AG08395 (cell line): ENCODE measurements around the gene ASXL1.
"Not testable (repeated sequence)": the region's sequence is repeated elsewhere in the genome, so short reads cannot be mapped to it uniquely, and the experiment has no call there.

Source experiments
- DNase-seq: peaks from one replicate; pipeline ENCODE4 v3.0.0; 2012; ENCODE audit warnings: mixed read lengths, low spot score

Gene ASXL1

DNA sequence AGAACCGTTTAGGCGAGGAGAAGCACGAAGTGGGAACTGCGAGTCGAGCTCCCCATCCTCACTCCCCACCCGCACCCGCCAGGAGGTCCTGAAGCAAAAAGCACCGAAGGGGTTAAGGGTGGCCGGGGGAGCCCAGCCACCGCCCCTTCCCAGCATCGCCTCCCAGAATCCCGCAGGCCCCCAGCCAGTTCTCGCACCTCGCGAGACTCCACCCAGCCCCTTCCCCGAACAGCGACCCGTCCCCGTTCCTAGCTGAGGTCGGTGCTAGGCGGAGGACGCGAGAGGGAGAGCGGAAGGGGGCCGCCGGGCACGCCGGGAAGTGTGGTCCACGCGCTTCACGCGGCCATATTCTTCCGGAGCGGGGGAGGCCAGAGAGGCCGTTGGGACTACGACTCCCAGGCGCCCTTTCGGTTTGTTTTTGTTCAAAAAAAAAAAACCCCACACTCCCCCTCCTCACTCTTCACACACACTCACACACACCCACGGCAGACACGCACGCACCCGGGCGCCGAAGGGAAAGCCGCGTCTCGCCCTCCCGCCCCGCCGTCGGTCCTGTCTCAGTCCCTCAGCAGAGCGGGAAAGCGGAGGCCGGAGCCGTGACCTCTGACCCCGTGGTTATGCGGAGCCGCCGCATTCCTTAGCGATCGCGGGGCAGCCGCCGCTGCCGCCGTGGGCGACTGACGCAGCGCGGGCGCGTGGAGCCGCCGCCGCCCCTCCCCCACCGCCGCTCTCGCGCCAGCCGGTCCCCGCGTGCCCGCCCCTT is at the start of gene ASXL1:
Gene ASXL1 (plus strand): TSS at position 463 of the 763 bp plus-strand sequence. CDS start 445 bp downstream, outside the sequence.
- peak; percentile 89 for DNase-seq

DNA sequence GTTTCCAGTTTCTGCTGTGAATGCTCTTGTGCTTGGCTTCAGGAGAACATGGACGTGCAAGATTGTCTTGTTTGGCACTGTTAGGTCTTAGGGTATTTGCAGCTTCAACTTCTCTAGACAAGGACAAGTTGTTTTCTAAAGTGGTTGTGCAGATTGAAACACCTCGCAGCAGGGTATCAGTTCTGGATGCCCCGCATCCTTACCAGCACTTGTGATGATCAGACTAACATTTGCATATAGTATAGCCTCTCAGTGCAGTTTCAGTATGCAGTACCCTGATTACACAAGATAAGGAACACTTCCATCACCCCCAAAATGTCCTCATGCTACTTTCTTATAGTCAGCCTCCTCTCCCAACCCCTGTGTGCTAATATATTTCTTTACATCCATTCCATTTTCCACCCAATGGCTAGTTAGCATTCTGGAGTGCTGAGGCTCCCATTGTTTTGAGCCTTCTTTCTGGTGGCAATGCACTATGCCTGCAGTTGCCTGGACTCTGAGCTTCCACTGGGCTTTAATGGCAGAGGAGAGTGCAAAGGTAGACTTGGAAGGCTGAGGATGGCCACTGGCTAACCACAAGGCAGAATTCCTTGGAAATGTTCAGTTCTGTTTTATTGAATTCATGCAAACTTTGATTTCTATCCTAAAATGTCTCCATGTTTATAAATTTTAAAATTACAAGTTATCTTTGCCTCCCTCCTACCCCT is 45.3 kb upstream of the ASXL1 start:
- no peak for DNase-seq

DNA sequence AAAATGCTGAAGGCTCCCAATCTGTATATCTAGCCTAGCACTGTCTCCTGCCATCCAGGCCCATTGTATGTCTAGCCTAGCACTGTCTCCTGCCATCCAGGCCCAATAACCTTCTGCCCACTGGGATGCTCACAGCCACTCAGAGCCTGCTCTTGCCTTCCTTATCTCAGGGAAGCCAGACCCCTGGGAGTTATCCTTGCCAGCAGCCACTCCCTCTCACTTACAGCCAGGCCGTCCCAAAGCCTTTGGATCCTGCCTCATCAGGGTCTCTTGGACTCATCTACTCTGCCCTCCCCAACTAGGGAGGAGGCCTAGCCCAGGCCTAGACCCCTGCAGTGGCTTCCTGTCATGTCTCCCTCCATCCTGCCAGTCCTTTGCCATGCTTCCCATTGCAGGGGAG is 43.4 kb upstream of the ASXL1 start:
- no peak for DNase-seq

DNA sequence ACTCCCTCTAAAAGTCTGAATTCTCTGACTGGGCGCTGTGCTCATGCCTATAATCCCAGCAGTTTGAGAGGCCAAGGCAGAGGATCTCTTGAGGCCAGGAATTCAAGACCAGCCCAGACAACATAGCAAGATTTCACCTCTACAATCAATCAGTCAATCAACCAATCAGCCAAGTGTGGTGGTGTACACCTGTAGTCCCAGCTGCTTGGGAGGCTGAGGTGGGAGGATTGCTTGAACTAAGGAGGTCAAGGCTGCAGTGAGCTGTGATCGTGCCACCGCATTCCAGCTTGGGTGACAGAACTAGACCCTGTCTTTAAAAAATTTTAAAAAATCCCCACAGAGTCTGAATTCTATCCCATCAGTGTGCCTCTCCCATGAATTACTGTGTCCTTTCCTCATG is 42.7 kb upstream of the ASXL1 start:
- no peak for DNase-seq

DNA sequence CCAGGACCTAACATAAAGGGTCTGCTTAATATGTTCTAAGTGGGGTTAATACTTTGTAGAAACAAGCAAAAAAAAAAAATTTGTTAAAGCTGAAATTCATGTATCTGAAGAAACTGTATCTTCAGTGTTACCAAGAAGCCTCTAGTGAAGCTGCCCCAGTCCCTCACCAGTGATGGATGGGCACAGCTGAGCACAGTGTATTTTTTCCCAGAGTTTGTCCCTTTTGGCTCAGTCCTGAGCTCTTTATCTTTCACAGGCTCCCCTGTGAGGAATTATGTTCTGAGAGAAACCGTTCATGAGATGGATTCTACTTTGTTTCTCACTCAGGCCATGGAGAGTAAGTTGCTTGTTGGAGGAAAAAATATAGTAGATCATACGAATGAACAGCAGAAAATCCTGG is 42.2 kb upstream of the ASXL1 start:
- DNase-seq = no peak

DNA sequence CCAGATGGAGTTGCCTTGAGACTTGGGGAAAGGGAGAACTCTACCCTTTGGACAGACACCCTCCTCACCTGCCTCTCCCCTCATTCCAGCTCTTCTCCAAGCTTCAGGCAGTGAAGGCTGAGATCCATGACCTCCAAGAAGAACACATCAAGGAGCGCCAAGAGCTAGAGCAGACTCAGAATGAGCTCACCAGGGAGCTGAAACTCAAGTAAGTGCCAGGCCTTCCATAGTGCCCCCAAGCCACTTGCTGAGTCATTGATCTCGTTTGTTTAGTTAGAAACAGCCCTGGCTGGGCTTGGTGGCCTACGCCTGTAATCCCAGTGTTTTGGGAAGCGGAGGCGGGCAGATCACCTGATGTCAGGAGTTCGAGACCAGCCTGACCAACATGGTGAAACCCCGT is 41.5 kb upstream of the ASXL1 start:
- peak; percentile 17 for DNase-seq

DNA sequence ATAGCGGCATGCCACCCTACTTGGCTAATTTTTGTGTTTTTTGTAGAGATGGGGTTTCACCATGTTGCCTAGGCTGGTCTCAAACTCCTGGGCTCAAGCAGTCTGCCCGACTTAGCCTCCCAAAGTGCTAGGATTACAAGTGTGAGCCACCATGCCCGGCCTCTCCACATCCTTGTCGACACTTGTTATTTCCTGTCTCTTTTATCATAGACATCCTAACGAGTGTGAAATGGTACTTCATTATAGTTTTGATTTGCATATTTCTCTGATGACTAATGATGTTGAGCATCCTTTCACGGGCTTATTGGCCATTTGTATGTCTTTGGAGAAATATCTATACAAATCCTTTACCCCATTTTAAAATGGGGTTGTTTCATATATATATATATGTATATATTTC is 39.0 kb upstream of the ASXL1 start:
- DNase-seq = no peak

DNA sequence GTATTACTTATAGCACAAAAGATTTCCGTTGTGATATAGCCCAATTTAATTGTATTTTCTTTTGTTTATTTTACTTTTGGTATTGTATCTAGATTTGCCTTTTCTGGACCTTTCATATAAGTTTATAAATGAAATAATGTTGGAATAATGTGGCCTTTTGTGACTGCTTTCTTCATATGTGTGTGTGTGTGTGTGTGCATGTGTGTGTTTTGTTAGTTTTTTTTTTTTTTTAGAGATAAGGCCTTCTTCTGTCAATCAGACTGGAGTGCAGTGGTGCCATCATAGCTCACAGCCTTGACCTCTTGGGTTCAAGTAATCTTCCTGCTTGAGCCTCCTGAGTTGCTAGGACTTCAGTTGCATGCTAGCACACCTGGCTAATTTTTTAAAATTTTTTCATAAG is 37.8 kb upstream of the ASXL1 start:
- no peak for DNase-seq

DNA sequence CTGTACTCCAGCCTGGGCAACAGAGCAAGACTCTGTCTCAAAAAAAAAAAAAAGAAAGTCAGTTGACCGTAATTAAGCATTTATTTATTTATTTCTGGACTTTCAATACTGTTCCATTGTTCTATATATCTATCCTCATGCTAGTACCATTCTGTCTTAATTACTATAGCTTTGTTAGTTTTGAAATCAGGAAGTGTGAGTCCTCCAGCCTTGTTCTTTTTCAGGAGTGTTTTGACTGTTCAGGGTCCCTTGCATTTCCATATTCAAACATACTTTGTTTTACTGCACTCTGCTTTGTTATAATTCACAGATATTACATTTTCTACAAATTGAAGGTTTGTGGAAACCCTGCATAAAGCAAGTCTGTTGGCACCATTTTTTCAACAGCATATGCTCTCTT is 36.7 kb upstream of the ASXL1 start:
- no peak for DNase-seq

DNA sequence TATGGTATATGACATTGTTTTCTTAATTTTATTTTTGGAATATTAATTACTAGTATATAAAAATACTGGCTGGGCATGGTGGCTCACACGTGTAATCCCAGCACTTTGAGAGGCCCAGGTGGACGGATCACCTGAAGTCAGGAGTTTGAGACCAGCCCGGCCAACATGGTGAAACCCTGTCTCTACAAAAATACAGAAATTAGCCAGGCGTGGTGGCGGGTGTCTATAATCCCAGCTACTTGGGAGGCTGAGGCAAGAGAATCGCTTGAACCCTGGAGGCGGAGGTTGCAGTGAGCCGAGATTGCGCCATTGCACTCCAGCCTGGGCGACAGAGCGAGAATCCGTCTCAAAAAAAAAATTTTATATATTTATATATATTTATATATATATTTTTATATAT is 35.9 kb upstream of the ASXL1 start:
- DNase-seq = not testable (repeated sequence)

DNA sequence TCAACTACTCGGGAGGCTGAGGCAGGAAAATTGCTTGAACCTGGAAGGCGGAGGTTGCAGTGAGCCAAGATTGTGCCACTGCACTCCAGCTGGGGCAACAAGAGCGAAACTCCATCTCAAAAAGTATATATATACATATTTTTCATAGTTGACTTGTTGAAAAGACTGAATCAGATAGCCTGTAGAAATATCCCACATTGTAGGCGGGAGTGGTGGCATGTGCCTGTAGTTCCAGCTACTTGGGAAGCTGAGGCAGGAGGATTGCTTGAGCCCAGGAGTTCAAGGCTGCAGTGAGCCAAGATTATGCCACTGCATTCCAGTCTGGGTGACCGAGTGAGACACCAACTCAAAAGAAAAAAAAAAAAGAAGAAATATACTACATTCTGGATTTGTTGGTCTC is 34.4 kb upstream of the ASXL1 start:
- not testable (repeated sequence) for DNase-seq

DNA sequence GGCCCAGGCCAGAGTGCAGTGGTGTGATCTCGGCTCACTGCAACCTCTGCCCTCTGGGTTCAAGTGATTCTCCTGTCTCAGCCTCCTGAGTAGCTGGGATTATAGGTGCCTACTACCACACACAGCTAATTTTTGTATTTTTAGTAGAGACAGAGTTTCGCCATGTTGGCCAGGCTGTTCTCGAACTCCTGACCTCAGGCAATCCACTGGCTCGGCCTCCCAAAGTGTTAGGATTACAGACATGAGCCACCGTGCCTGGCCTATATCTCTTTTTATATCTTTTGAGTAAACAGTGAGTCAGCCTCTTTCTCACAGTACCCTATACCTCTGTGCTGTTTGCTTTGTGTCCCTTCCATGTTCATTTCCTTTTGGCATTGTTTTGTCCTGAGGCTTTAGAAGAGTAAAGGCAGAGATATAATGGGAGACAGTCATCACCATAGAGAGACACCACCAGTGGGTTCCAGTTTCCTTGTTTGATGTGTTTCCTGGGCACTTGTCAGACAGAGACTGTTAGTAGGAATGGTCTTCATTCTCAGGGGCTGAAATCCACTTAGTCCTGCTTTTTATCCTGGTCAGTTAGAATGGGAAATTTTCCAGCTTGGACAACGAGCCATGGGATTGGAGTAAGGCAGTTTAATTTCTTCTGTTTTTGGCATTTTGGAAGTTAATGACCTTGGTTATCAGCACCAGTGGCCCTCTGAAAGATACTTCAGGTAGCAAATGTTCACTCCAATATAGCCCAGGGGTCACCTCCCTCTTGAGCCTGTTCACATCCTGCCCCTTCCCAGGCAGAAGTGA is 32.2 kb upstream of the ASXL1 start:
- DNase-seq = no peak

DNA sequence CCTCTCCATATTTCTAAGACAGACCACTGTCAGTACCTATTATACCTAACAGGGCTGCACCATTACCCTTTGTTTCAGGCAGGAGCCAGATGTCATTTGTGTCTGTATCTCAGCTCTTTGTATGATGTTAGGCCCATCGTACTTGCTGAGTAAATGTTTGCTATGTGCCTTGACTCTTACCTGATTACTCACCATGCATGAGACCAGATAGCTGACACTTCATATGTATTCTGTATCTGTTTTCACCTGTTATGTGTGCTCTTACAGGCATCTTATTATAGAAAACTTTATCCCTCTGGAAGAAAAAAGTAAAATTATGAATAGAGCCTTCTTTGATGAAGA is 31.7 kb upstream of the ASXL1 start:
- DNase-seq = no peak

DNA sequence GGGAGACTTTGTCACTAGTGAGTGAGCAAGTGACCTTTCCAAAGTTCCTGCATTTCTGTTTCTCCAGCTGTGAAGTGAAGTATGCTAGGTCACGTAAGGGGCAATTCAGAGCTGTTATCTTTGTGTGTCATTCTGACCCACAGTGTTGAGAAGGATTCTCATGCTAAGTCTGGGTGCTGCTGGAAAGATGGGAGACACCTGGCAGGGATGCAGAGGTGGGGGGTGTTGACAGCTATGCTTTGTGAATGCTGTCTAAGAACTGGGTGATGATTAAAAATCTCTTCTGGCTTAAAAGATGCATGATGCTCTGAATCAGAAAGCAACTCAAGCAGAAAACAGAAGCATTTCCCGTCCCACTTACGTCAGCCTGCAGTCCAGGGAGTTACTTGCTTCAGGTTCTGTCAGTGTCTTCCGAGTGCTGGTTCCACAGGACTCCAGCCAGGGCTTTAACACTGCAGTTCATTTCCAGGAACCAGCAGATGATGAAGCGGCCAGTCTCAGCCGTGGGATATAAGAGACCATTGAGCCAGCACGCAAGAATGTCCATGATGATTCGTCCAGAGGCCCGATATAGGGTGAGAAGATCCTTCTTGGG is 30.9 kb upstream of the ASXL1 start:
- DNase-seq = no peak

DNA sequence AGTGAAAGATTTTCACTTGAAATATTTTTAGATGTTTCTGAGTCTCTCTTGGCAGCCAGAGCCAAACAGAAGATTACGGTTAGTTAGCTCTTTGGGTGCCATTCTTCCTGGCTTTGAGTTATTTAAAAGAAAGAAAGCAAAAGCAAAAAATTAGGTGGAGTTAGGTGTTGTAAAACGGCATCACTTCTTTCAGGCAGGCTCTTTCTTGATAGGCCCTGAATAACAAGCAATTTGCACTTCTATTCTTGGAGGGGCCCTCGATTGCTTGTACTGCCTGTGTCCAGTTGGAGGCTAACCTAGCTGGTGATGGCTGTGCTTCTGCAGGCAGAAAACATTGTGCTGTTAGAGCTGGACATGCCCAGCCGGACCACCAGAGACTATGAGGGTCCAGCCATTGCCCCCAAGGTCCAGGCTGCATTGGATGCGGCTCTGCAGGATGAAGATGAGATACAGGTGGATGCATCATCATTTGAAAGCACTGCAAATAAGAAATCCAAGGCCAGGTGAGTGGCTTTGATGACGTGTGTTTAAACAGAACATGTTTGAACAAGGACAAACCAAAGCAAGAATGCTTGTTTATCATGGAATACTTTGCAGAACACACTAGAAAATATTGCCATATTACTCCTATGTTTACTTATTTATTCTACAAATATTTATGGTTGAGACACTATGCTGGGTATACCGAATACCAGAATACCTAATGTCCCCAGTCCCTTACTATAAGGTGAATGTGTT is 28.1 kb upstream of the ASXL1 start:
- no peak for DNase-seq

DNA sequence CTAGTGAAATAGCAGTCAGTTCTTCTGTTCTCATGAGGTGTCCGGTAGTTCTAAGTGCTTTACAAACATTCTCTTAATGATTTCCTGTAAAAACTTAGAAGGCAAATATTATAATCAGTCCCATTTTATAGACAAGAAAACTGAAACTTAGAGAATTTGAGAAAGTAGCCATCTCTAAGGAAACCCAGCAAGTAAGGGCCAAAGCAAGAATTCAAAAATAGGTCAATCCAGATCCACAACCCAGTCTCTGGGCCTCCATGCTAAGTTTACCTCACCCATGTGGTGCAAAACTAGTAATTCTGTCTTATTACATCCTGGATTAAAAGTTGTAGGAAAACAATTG is 27.6 kb upstream of the ASXL1 start:
- DNase-seq = no peak

DNA sequence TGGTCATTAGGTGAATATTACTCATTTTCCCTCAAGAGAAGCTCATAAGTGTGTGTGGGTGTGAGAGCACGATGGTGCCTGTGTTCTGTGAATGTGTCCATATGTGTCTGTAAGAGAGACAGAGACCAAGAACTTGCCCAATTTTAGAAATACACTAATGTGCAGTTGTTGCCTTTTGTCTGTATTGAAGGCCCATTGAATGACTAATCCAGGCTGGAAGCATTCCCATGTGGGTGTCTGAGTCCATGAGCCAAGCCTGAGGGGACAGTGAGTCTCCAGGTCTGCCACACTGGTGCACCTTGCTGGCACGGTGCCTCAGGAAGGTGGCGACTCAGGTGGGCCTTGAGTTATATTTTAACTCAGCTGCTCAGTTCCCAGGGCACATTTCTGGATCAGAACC is 25.5 kb upstream of the ASXL1 start:
- peak; percentile 22 for DNase-seq

DNA sequence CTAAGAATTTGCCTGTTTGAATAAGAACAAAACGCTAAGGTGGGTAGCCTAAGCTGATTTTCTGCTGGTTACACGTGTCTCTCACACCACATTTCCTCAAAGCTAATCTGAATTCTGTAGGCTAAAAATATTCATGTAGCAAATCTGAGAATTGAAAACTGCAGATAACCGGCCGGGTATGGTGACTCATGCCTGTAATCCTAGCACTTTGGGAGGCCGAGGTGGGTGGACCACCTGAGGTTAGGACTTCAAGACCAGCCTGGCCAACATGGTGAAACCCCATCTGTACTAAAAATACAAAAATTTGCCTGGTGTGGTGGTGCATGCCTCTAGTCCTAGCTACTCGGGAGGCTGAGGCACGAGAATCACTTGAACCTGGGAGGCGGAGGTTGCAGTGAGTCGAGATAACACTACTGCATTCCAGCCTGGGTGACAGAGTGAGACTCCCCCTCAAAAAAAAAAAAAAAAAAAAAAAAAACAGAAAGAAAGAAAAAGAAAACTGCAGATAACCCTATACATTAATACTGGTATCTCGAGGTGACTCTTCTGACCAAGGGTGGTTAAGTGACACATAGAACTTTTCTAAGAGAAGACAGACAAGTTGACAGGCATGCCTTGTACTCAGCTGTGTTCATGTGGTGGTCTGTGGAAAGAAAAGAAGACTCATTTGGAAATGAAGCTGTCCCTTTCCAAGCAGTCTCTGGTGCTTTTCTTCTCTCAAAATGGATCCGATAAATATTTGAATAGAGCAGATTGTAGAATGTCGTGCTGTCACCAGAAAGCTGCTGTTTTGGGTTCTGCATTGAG is 24.7 kb upstream of the ASXL1 start:
- no peak for DNase-seq

DNA sequence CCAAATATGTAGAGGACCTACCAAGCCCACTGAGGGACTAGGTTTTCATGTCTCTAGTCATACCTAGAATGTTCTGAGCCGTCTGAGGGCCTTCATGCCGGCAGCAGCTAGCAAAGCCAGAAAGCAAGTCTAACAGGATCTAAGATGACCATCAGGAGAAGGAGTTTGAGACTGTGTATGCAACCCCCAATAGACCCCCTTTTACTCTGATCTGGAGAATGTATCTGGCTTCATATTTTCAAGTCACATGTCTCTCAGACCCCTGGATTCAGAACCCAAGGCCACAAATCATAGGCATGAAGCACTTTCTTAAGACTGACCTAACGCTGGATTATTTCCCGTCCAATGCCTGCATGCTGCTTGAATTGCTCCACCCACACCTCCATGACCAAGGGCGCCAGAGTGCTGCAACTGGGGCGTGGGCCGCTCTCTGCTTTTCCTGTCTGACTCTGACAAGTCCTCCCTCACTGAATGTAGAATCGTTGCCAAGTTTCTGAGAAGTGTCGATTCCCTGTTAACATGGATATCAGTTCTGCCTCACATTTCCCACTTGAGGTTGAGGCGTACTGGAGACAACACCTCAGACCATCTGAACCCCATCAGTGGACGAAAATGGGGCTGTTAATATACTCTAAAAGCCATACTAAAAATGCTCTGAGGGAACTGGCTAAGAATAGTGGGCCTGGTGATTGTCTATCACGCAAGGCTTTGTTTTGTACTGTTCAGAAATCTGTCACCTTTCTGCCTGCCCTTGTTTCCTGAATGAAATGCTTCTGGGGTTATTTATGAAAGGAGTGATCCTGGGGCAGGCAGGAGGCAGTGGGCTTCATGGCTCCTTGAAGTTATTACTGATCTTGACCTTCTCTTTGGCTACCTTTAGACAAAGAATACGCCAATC is 23.9 kb upstream of the ASXL1 start:
- DNase-seq = no peak

DNA sequence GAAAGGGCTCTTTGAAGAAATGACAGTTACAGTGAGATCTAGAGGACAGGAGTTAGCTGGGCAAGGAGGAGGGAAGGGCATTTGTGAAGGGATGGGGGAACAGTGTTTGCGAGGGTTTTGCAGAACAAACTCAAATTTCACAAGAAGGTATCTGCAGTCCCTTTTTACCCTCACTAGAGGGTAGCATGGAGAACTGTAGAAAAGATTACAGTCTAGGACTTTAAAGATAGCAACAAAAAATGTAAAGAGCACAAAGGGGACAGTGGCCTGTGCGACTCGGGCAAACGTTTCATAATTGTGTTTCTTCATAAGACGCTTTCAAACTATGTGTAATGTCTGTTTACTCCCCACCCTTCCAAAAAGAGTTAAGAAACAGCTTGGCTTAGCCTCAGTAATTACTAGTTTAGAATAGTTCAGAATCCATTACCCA is 21.2 kb upstream of the ASXL1 start:
- DNase-seq = peak; percentile 54
